Esophagus mucosa (tissue), 1 donor: Measurements from ENCODE around the gene OR2V2. TPM values are rescaled to one million over a fixed set of nuclear protein-coding genes. Genes with fewer than 3 reads are reported as not detected.
A peak's percentile ranks its signal among the peaks of the same experiment; 100 is the strongest.
"Not testable (repeated sequence)": the region's sequence is repeated elsewhere in the genome, so short reads cannot be mapped to it uniquely, and the experiment has no call there.

Experiments
- ATAC-seq: fragments of 200-7000 bp; cut with Tn5 transposase; one replicate; pipeline ENCODE4 v1.9.1; 2020
- total RNA-seq: library from RNA; stranded (reverse); gene quantifications from one replicate; pipeline ENCODE4 v1.2.4, GENCODE V29; 2023
- donor health status: DM: yes; HTN: yes; CAD: no.

Gene OR2V2
- total RNA-seq: not detected

- ATAC-seq: not testable (repeated sequence)
These were observed at the start of gene OR2V2 for GRCh38 chr5:181146927-181147636. TSS of gene OR2V2 (plus strand) at chr5:181147586. CDS start at chr5:181154943, 7,357 bp downstream.

- peak; percentile 19 for ATAC-seq
These were observed 49.5 kb upstream of the OR2V2 start for GRCh38 chr5:181097759-181098491.

GRCh38 chr5:181098762-181099601 is 48.4 kb upstream of the OR2V2 start:
- no peak for ATAC-seq

GRCh38 chr5:181099602-181100086 is 47.7 kb upstream of the OR2V2 start:
- ATAC-seq: no peak

GRCh38 chr5:181100121-181100875 is 47.1 kb upstream of the OR2V2 start:
- no peak for ATAC-seq

- ATAC-seq: peak; percentile 19
These were observed 46.2 kb upstream of the OR2V2 start for GRCh38 chr5:181101030-181101641.

- ATAC-seq: peak; percentile 24
These were observed 45.3 kb upstream of the OR2V2 start for GRCh38 chr5:181101930-181102674.

- not testable (repeated sequence) for ATAC-seq
These were observed 43.2 kb upstream of the OR2V2 start for GRCh38 chr5:181104259-181104568.

- peak; percentile 13 for ATAC-seq
These were observed 42.6 kb upstream of the OR2V2 start for GRCh38 chr5:181104606-181105390.

- ATAC-seq: no peak
These were observed 41.9 kb upstream of the OR2V2 start for GRCh38 chr5:181105391-181106025.

GRCh38 chr5:181107699-181108098 is 39.7 kb upstream of the OR2V2 start:
- no peak for ATAC-seq

GRCh38 chr5:181108578-181109165 is 38.7 kb upstream of the OR2V2 start:
- no peak for ATAC-seq

- no peak for ATAC-seq
These were observed 37.8 kb upstream of the OR2V2 start for GRCh38 chr5:181109489-181110013.

GRCh38 chr5:181111010-181111409 is 36.4 kb upstream of the OR2V2 start:
- no peak for ATAC-seq

GRCh38 chr5:181112476-181112875 is 34.9 kb upstream of the OR2V2 start:
- no peak for ATAC-seq

GRCh38 chr5:181113572-181113971 is 33.8 kb upstream of the OR2V2 start:
- not testable (repeated sequence) for ATAC-seq

- ATAC-seq: no peak
These were observed 33.0 kb upstream of the OR2V2 start for GRCh38 chr5:181114284-181114843.
